ENCODE measurements around the gene MEF2C. TPM values are rescaled to one million over a fixed set of nuclear protein-coding genes. Genes with fewer than 3 reads are reported as not detected.

Gene MEF2C
- polyA plus RNA-seq, 2 donors = 1.6 to 1.7 TPM

DNA sequence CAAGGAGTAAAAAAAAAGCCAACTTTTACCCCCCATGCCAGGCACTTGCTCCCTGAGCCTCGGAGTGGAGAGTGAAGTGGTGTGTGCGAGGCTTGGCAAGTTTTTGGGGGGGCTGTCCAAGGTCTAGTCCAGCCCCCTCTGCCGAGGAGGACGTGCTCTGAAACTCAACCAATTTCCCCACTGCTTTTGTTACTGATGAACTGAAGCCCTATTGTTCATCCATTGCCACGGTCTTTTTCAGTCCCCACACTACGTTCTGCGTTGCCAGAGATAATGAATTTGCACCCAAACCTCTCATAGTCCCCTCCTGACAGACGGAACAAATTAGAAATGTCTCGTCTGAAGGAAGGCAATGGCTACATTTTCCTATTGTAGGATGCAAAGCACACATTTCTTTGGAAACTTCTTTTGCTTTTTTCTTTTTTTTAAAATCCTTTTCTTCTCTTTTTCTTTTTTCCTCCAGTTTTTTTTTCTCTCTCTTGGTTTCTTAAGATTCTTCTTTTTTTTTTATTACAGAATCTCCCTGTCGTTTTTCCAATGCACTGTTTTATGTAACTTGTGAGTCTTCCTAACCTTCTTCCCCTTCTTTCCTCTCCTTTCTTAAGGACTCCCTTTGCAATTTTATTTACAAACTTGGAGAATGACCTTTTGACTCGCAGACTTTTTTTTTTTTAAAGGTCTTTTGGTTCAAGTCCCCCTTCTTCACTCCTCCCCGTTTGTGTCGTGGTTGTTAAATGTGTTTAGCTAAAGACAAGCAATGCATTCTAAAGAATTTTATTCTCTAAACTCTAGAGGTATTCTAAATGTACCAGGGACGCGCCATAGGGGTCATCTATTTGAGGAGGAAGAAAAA is 209.5 kb downstream of the MEF2C start:
- H3K4me3 ChIP-seq (ENCODE audit: low read depth in 1 of 2, low read length in 2 of 2) = no peak overlapping the region

DNA sequence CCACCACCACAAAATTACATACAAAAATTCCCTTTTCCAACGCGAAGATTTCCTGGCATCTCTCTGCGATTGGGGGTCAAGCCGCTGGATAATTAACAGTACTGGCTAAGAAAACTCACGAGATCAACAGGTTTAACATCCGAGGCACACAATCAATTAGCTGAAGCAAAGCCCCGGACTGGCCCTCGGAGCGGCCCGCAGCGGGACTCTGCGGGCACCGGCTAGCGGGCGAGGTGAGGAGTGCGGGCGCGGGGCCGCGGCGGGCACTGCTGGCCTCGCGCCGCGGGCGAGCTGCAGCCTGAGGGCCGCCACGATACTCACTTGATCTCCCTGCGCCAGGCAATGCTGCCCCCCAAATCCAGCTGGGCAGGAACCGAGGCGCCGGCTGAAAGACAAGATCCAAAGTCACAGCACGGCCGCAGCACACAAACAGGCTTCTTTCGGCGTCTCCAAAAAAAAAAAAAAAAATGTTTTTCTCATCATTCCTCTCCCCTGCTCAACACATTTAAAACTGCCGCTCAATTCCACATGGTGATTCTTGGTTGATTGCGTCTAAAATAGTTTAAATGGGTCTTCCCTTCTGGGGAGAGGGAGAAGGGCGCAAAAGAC is 210.2 kb downstream of the MEF2C start:
- Histone ChIP-seq H3K4me1 (ENCODE audit: control insufficient read depth in 2 of 2, insufficient read depth in 2 of 2, low read length in 1 of 2) (peaks cover 9 to 13% of the 10 kb centered on the region in 2 donors), H3K27me3 (ENCODE audit: control insufficient read depth in 1 of 2, insufficient read depth in 2 of 2, low read length in 2 of 2) (peaks cover 3 to 47% of the 10 kb centered on the region in 2 donors), H3K9me3 (ENCODE audit: control insufficient read depth in 2 of 2, insufficient read depth in 1 of 2, low read depth in 1 of 2, low read length in 1 of 2) (peaks cover 3 to 18% of the 10 kb centered on the region in 2 donors), H3K4me3 (ENCODE audit: low read depth in 1 of 2, low read length in 2 of 2) (no peak overlapping the region), H3K36me3 (ENCODE audit: control insufficient read depth in 2 of 2, insufficient read depth in 2 of 2, low read length in 1 of 2) (no peaks in the 10 kb centered on the region), H3K27ac (ENCODE audit: low read depth in 2 of 2, low read length in 1 of 2) (no peak overlapping the region)
- whole genome bisulfite sequencing, 2 donors = 11 to 16% methylated on average over 38 to 39 of the region's 39 CpGs

More for the DNA sequence above, 209.5 kb downstream of the MEF2C start:
- 7 to 10% methylated on average over 15 of the region's 15 CpGs for WGBS, 2 donors
- Histone ChIP-seq H3K36me3 (ENCODE audit: control insufficient read depth in 2 of 2, insufficient read depth in 2 of 2, low read length in 1 of 2) (no peaks in the 10 kb centered on the region), H3K27me3 (ENCODE audit: control insufficient read depth in 1 of 2, insufficient read depth in 2 of 2, low read length in 2 of 2) (peaks cover 7 to 52% of the 10 kb centered on the region in 2 donors), H3K9me3 (ENCODE audit: control insufficient read depth in 2 of 2, insufficient read depth in 1 of 2, low read depth in 1 of 2, low read length in 1 of 2) (peaks cover 6 to 22% of the 10 kb centered on the region in 2 donors), H3K4me1 (ENCODE audit: control insufficient read depth in 2 of 2, insufficient read depth in 2 of 2, low read length in 1 of 2) (peaks cover 9 to 13% of the 10 kb centered on the region in 2 donors), H3K27ac (ENCODE audit: low read depth in 2 of 2, low read length in 1 of 2) (no peak overlapping the region)

DNA sequence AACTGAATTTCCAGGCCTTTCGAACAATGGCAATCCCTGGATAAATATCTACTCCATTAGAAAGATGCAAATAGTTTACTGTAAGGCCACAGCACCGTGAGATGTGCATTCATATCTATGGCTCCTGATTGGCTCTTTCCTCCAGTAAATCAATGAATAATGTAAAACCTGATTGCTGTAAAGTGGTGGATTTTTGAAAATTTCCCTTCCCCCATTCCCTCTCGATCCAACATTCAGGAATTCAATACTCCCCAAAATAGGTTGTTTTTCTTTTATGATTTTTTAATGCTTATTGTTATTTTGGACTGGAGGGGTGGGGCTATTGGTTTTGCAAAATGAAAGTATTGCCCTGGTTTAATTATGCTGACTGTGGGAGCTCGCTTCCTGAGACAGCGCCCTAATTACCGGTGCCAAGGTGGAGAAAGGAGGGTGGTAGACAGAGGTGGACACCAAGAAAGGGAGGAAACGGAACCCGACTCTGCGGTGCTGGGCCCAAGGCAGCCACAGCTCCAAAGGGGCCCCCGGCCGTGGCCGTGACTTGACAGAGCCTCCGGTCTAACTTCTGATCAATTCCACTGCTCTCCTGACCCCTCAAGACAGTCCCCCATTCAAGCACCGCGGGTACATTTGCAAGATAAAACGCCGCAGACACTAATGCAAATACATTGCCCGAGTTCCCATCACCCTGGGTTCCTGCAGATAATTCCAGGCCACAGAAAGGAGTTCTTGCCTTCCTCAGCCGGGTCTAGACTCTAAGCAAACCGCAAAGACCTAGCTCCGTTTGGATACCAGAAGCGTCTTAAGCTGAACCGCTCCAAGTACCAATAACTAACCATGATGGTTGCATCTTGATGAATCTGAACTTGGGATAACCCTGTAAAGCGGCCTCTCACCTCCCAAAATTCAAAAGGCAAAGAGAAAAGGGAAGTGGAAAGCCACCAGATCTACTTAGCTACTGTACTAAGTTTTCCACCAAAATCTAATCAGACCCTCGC is 211.2 kb downstream of the MEF2C start:
- peaks cover 0 to 45% of the 10 kb centered on the region in 2 donors for H3K27me3 ChIP-seq (ENCODE audit: control insufficient read depth in 1 of 2, insufficient read depth in 2 of 2, low read length in 2 of 2)
- H3K36me3 ChIP-seq (ENCODE audit: control insufficient read depth in 2 of 2, insufficient read depth in 2 of 2, low read length in 1 of 2) = no peaks in the 10 kb centered on the region
- peaks cover 9 to 13% of the 10 kb centered on the region in 2 donors for H3K4me1 ChIP-seq (ENCODE audit: control insufficient read depth in 2 of 2, insufficient read depth in 2 of 2, low read length in 1 of 2)
- no peak overlapping the region for H3K27ac ChIP-seq (ENCODE audit: low read depth in 2 of 2, low read length in 1 of 2)
- peaks cover 3 to 23% of the 10 kb centered on the region in 2 donors for H3K9me3 ChIP-seq (ENCODE audit: control insufficient read depth in 2 of 2, insufficient read depth in 1 of 2, low read depth in 1 of 2, low read length in 1 of 2)
- H3K4me3 ChIP-seq (ENCODE audit: low read depth in 1 of 2, low read length in 2 of 2) = peak overlapping the region in 1 of 2 donors; percentile 11
- WGBS, 2 donors = 6 to 12% methylated on average over 25 of the region's 25 CpGs

DNA sequence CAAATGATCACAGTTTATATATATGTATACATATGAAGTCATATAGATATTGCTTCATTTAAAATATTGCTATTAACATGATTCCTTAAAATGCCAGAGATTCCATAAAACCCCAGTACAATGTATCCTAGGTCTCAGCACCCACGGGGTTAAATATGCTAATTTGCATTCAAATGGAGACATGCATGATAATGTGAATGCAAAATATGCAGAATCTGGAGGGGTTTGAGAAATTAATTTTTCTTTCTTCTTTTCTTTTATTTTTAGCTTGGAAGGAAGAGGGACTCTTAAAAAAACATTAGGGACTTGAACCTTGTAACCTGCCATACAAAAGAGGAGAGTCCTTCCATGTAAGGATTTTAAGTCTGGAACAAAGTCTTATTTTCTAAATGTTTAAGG is 211.9 kb downstream of the MEF2C start:
- Histone ChIP-seq H3K9me3 (ENCODE audit: control insufficient read depth in 2 of 2, insufficient read depth in 1 of 2, low read depth in 1 of 2, low read length in 1 of 2) (peaks cover 3 to 23% of the 10 kb centered on the region in 2 donors), H3K27me3 (ENCODE audit: control insufficient read depth in 1 of 2, insufficient read depth in 2 of 2, low read length in 2 of 2) (peaks cover 0 to 41% of the 10 kb centered on the region in 2 donors), H3K4me1 (ENCODE audit: control insufficient read depth in 2 of 2, insufficient read depth in 2 of 2, low read length in 1 of 2) (peaks cover 9 to 13% of the 10 kb centered on the region in 2 donors), H3K4me3 (ENCODE audit: low read depth in 1 of 2, low read length in 2 of 2) (no peak overlapping the region), H3K36me3 (ENCODE audit: control insufficient read depth in 2 of 2, insufficient read depth in 2 of 2, low read length in 1 of 2) (no peaks in the 10 kb centered on the region), H3K27ac (ENCODE audit: low read depth in 2 of 2, low read length in 1 of 2) (no peak overlapping the region)
- 7 to 10% methylated on average over 1 of the region's 1 CpG for WGBS, 2 donors

DNA sequence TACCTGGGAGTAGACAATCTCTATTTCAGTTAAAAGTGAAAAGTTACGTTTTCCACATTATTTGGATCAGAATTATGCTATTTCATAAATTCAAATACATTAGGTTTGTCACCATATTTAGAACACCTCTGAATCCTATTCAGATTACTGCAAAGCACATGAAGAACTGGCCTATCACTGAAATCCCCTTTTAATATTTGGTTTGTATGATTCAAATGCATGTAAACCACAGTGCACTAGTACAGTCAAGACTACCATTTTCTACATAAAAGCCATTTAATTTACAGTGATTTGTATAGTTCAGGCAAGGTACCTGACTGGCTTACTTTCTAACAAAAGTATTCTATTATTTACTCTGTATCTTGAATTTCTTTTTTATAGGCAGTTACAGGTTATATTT is 212.5 kb downstream of the MEF2C start:
- Histone ChIP-seq H3K36me3 (ENCODE audit: control insufficient read depth in 2 of 2, insufficient read depth in 2 of 2, low read length in 1 of 2) (no peaks in the 10 kb centered on the region), H3K27ac (ENCODE audit: low read depth in 2 of 2, low read length in 1 of 2) (no peak overlapping the region), H3K27me3 (ENCODE audit: control insufficient read depth in 1 of 2, insufficient read depth in 2 of 2, low read length in 2 of 2) (peaks cover 0 to 42% of the 10 kb centered on the region in 2 donors), H3K9me3 (ENCODE audit: control insufficient read depth in 2 of 2, insufficient read depth in 1 of 2, low read depth in 1 of 2, low read length in 1 of 2) (peaks cover 3 to 23% of the 10 kb centered on the region in 2 donors), H3K4me1 (ENCODE audit: control insufficient read depth in 2 of 2, insufficient read depth in 2 of 2, low read length in 1 of 2) (peaks cover 7 to 13% of the 10 kb centered on the region in 2 donors), H3K4me3 (ENCODE audit: low read depth in 1 of 2, low read length in 2 of 2) (no peak overlapping the region)
- WGBS, 2 donors = 60 to 68% methylated on average over 1 of the region's 1 CpG

- 43 to 52% methylated on average over 3 of the region's 3 CpGs for WGBS, 2 donors
These were observed 213.5 kb downstream of the MEF2C start for GRCh38 chr5:88669371-88670050.

DNA sequence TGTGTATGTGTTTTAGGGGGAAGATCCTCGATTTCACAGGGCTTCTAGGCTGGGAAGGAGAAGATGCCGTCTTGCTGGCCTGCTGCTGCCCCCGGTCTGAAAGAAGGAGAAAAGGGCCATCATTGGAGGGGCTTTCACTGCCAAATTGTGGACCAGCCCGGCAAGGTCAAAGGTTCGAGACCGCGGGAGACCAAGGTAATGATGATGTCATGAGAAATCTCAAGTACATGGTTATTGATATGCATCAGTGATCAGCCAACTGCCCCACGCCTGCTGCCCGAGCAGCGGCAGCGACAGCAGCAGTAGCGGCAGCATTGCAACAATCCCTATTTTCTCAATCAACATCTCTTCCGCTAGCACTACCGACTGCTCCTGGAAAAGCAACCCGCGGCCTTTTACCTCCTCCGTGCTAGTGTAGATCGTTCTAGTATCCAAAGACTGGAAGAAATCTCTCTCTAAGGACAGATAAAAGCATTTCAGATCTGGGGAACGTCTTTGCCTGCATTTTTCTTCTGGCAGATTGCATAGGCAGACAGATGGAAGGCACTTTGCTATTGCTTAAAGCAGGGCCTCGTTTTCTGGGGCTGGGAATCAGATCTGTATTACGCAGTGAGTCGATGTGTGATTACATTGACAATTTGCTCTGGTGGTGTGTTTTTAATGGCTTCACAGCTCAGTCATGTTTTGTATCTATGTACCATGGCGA is 215.3 kb downstream of the MEF2C start:
- WGBS, 2 donors = 12 to 13% methylated on average over 23 of the region's 23 CpGs
- H3K9me3 ChIP-seq (ENCODE audit: control insufficient read depth in 2 of 2, insufficient read depth in 1 of 2, low read depth in 1 of 2, low read length in 1 of 2) = peaks cover 3 to 6% of the 10 kb centered on the region in 2 donors
- peaks cover 0 to 2% of the 10 kb centered on the region in 2 donors for H3K4me1 ChIP-seq (ENCODE audit: control insufficient read depth in 2 of 2, insufficient read depth in 2 of 2, low read length in 1 of 2)
- H3K27me3 ChIP-seq (ENCODE audit: control insufficient read depth in 1 of 2, insufficient read depth in 2 of 2, low read length in 2 of 2) = peaks cover 0 to 19% of the 10 kb centered on the region in 2 donors
- no peaks in the 10 kb centered on the region for H3K36me3 ChIP-seq (ENCODE audit: control insufficient read depth in 2 of 2, insufficient read depth in 2 of 2, low read length in 1 of 2)
- no peak overlapping the region for H3K27ac ChIP-seq (ENCODE audit: low read depth in 2 of 2, low read length in 1 of 2)
- peak overlapping the region in 1 of 2 donors; percentile 39 for H3K4me3 ChIP-seq (ENCODE audit: low read depth in 1 of 2, low read length in 2 of 2)

More at GRCh38 chr5:88669371-88670050, 213.5 kb downstream of the MEF2C start:
- peaks cover 0 to 34% of the 10 kb centered on the region in 2 donors for H3K27me3 ChIP-seq (ENCODE audit: control insufficient read depth in 1 of 2, insufficient read depth in 2 of 2, low read length in 2 of 2)
- H3K4me1 ChIP-seq (ENCODE audit: control insufficient read depth in 2 of 2, insufficient read depth in 2 of 2, low read length in 1 of 2) = peaks cover 4 to 6% of the 10 kb centered on the region in 2 donors
- H3K9me3 ChIP-seq (ENCODE audit: control insufficient read depth in 2 of 2, insufficient read depth in 1 of 2, low read depth in 1 of 2, low read length in 1 of 2) = peaks cover 3 to 15% of the 10 kb centered on the region in 2 donors
- no peak overlapping the region for H3K4me3 ChIP-seq (ENCODE audit: low read depth in 1 of 2, low read length in 2 of 2)
- no peak overlapping the region for H3K27ac ChIP-seq (ENCODE audit: low read depth in 2 of 2, low read length in 1 of 2)
- H3K36me3 ChIP-seq (ENCODE audit: control insufficient read depth in 2 of 2, insufficient read depth in 2 of 2, low read length in 1 of 2) = no peaks in the 10 kb centered on the region
